ENCODE measurements around the gene PRKCZ.
A peak's percentile ranks its signal among the peaks of the same experiment; 100 is the strongest.

Gene PRKCZ

GRCh38 chr1:2231532-2232254 is 181.5 kb downstream of the PRKCZ start:
- DNase-seq (ENCODE audit: low spot score) = peak; percentile 79

- no peak for DNase-seq (ENCODE audit: low spot score)
Measured at GRCh38 chr1:2232255-2232915, 182.2 kb downstream of the PRKCZ start.

- DNase-seq (ENCODE audit: low spot score) = no peak
Measured at GRCh38 chr1:2232916-2233438, 182.8 kb downstream of the PRKCZ start.

- DNase-seq (ENCODE audit: low spot score) = no peak
Measured at GRCh38 chr1:2233468-2233867, 183.3 kb downstream of the PRKCZ start.

- peak; percentile 87 for DNase-seq (ENCODE audit: low spot score)
Measured at GRCh38 chr1:2233997-2234761, 184.0 kb downstream of the PRKCZ start.

GRCh38 chr1:2234762-2235113 is 184.5 kb downstream of the PRKCZ start:
- peak; percentile 34 for DNase-seq (ENCODE audit: low spot score)

Data from CD4-positive, alpha-beta T cell treated with Interleukin-15 for 4 hours (primary cell).